RWPE2 (cell line): ENCODE results near the gene SLC18A2.

Source experiments
- ATAC-seq: fragments of 200-7000 bp; cut with Tn5 transposase; 3 replicates; pipeline ENCODE4 v1.9.1; 2021; ENCODE audit warnings: low read depth
- DNase-seq: peaks from one replicate; pipeline ENCODE4 v3.0.0-alpha.2; 2020; ENCODE audit warnings: low spot score
- H3K27ac ChIP-seq: fragments of 450-650 bp; 2 replicates; pipeline ENCODE4 v1.5.1; 2017; ENCODE audit warnings: mild to moderate bottlenecking; ENCODE audit not compliant: poor library complexity, severe bottlenecking
- H3K27me3 ChIP-seq: fragments of 250-450 bp; sonication (Bioruptor Pico); 2 replicates; pipeline ENCODE4 v1.5.1; 2021; ENCODE audit warnings: mild to moderate bottlenecking, moderate library complexity; ENCODE audit not compliant: insufficient read depth, poor library complexity, severe bottlenecking
- H3K36me3 ChIP-seq: fragments of 250-450 bp; sonication (Bioruptor Pico); 2 replicates; pipeline ENCODE4 v1.5.1; 2020; ENCODE audit warnings: low read depth, mild to moderate bottlenecking, moderate library complexity
- H3K4me1 ChIP-seq: fragments of 250-450 bp; sonication (Bioruptor Pico); 2 replicates; pipeline ENCODE4 v1.5.1; 2021; ENCODE audit warnings: mild to moderate bottlenecking, moderate library complexity; ENCODE audit not compliant: insufficient read depth, poor library complexity, severe bottlenecking
- H3K4me3 ChIP-seq: fragments of 250-450 bp; sonication (Bioruptor Pico); 2 replicates; pipeline ENCODE4 v1.5.1; 2021; ENCODE audit warnings: mild to moderate bottlenecking, moderate library complexity; ENCODE audit not compliant: severe bottlenecking
- H3K9me3 ChIP-seq: fragments of 250-450 bp; sonication (Bioruptor Pico); 2 replicates; pipeline ENCODE4 v1.5.1; 2021; ENCODE audit warnings: mild to moderate bottlenecking, moderate library complexity; ENCODE audit not compliant: severe bottlenecking
- TF ChIP-seq, protein P1 (sequence below): fragments of 450-650 bp; IDR thresholded peaks from one replicate; pipeline ENCODE4 v1.5.1; 2017; ENCODE audit warnings: mild to moderate bottlenecking, moderate library complexity; ENCODE audit not compliant: poor library complexity, severe bottlenecking

SLC18A2 gene

DNA sequence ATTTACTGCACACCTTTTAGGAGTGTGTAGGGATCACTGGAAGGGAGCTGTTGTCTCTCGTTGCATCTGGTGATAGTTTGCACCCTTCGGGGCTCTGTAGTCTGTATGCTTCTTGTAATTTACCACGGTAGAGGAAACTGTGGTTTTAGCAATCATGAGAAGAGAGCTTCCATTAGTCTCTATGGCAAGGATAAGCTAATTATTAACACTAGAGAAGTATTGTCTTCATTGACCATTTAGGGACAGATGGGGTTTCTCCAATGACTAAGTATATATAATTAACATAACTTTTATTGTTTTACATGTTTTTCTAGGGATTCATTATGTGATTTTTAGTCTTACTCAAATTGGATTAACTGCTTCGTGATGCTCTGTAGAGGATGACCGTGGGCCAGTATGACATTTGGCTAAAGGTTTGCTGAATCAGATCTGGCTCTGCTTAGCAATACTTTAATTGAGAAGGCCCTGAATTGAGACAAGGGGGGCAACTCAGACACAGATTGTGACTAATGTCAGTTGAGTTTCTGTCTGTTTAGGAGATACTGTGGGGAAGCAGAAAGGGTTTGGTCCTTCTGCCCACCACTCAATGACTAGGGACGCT is 8.7 kb downstream of the SLC18A2 start:
- TF ChIP-seq, protein P1, sequence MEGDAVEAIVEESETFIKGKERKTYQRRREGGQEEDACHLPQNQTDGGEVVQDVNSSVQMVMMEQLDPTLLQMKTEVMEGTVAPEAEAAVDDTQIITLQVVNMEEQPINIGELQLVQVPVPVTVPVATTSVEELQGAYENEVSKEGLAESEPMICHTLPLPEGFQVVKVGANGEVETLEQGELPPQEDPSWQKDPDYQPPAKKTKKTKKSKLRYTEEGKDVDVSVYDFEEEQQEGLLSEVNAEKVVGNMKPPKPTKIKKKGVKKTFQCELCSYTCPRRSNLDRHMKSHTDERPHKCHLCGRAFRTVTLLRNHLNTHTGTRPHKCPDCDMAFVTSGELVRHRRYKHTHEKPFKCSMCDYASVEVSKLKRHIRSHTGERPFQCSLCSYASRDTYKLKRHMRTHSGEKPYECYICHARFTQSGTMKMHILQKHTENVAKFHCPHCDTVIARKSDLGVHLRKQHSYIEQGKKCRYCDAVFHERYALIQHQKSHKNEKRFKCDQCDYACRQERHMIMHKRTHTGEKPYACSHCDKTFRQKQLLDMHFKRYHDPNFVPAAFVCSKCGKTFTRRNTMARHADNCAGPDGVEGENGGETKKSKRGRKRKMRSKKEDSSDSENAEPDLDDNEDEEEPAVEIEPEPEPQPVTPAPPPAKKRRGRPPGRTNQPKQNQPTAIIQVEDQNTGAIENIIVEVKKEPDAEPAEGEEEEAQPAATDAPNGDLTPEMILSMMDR = no peak
- DNase-seq = no peak
- Histone ChIP-seq H3K4me1 (no peaks in the 10 kb centered on the region), H3K9me3 (no peaks in the 10 kb centered on the region), H3K4me3 (no peak overlapping the region), H3K36me3 (no peaks in the 10 kb centered on the region), H3K27ac (no peak overlapping the region), H3K27me3 (peaks cover 2% of the 10 kb centered on the region)
- no peak for ATAC-seq

DNA sequence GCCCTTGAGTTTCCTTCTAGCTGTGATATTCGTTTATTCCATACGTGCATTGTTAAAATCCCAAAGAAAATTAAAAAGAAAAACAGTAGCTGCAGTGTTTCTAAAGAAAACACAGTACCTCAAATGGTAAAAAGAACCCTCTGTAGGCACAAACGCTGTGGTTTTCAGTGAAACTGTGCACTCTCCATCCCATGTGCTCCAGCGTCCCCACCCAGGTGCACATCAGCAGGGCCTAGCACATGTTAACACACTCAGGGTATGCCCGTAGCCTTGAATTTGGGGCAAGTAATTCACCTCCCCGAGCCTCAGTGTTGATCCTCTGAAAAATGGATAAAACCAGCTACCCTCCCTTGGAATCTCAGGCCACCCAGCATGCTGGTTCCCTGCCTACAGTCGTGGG is 9.5 kb downstream of the SLC18A2 start:
- DNase-seq = no peak
- Histone ChIP-seq H3K9me3 (no peaks in the 10 kb centered on the region), H3K4me3 (no peak overlapping the region), H3K4me1 (no peaks in the 10 kb centered on the region), H3K36me3 (no peaks in the 10 kb centered on the region), H3K27ac (no peak overlapping the region), H3K27me3 (peaks cover 2% of the 10 kb centered on the region)
- TF ChIP-seq, protein P1 = no peak
- ATAC-seq = no peak

DNA sequence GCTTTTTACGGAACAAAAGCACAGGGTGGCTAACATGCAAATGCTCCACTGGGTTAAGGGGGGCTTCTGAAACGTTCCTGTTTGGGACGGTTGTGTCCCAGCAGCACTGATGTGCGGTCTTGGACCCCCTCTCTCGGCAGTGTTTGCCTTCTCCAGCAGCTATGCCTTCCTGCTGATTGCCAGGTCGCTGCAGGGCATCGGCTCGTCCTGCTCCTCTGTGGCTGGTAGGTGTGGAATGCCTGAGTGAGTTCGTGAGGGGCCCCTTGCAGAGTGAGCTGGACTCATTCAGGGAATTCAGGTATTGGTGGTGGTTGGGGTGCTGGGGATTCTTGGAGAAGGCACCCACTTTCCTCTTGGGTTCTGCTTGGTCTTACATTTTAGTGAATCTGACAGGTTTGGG is 13.0 kb downstream of the SLC18A2 start:
- no peak for DNase-seq
- Histone ChIP-seq H3K27me3 (no peaks in the 10 kb centered on the region), H3K4me1 (no peaks in the 10 kb centered on the region), H3K9me3 (no peaks in the 10 kb centered on the region), H3K36me3 (no peaks in the 10 kb centered on the region), H3K27ac (no peak overlapping the region), H3K4me3 (no peak overlapping the region)
- TF ChIP-seq, protein P1 = no peak
- no peak for ATAC-seq

DNA sequence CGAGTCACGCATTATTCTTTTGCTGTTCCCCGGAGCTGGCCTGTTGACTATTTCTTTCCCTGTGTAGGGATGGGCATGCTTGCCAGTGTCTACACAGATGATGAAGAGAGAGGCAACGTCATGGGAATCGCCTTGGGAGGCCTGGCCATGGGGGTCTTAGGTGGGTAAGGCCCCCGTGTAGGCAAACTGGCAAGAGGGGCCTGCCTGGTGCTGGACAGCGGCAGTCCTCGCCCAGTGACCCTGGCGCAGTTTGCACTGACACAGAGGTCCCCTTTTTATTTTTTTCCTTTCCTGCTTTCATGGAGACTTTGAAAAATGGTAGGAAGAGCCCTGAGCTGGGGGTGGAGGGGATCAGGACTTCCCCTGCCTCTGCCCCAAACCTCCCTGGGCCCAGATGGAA is 13.4 kb downstream of the SLC18A2 start:
- TF ChIP-seq, protein P1 = no peak
- Histone ChIP-seq H3K4me1 (no peaks in the 10 kb centered on the region), H3K4me3 (no peak overlapping the region), H3K27ac (no peak overlapping the region), H3K36me3 (no peaks in the 10 kb centered on the region), H3K27me3 (peaks cover 3% of the 10 kb centered on the region), H3K9me3 (no peaks in the 10 kb centered on the region)
- DNase-seq (no peak), ATAC-seq (no peak)
